PFSK-1 (cell line): ENCODE measurements around the gene FCGR2B.

Experiments used
- FOXP2 ChIP-seq: optimal IDR thresholded peaks from 2 replicates; pipeline ENCODE3; 2011; ENCODE audit warnings: borderline replicate concordance, control low read depth, inconsistent platforms; ENCODE audit not compliant: insufficient read depth; ENCODE audit errors: extremely low read length, extremely low read depth
- POLR2AphosphoS5 ChIP-seq: IDR thresholded peaks from 2 replicates; pipeline ENCODE4 v1.6.1; 2012; ENCODE audit warnings: low read depth, mild to moderate bottlenecking, control low read depth, low read length, moderate library complexity
- REST ChIP-seq, 2 experiments: IDR thresholded peaks; 2 replicates each; pipeline versions ENCODE4 v1.6.1 to v1.8.0; 2011 to 2012; ENCODE audit warnings: low read depth in 2 of 2, low read length in 2 of 2, control low read depth in 1 of 2, inconsistent platforms in 1 of 2, mild to moderate bottlenecking in 1 of 2, moderate library complexity in 1 of 2; ENCODE audit not compliant: insufficient read depth in 1 of 2
- SIN3A ChIP-seq: IDR thresholded peaks from 2 replicates; pipeline ENCODE4 v1.6.1; 2012; ENCODE audit warnings: mild to moderate bottlenecking, low read length, moderate library complexity, borderline replicate concordance; ENCODE audit not compliant: insufficient read depth
- TAF1 ChIP-seq: IDR thresholded peaks from 2 replicates; pipeline ENCODE4 v1.6.1; 2012; ENCODE audit warnings: low read length, control low read depth, borderline replicate concordance; ENCODE audit not compliant: insufficient read depth

Gene FCGR2B

GRCh38 chr1:161725908-161726472 is 63.0 kb downstream of the FCGR2B start:
- TF ChIP-seq TAF1, result 0 out of 2 replicates have a peak, but pooled peaks have one; percentile 38
- peak; percentile 37 for TF ChIP-seq POLR2AphosphoS5
- TF ChIP-seq FOXP2, result no peak
- TF ChIP-seq SIN3A, result no peak
- TF ChIP-seq REST (IDR thresholded peaks at IDR 0.05; ENCODE audit: insufficient read depth in 1 of 2, low read depth in 2 of 2, low read length in 2 of 2), result no peak

GRCh38 chr1:161726473-161727255 is 63.7 kb downstream of the FCGR2B start:
- TF ChIP-seq TAF1 (peak; percentile 80; the same call in 1 of the 2 replicates), REST (IDR thresholded peaks at IDR 0.05; ENCODE audit: insufficient read depth in 1 of 2, low read depth in 2 of 2, low read length in 2 of 2) (peak in 1 of 2 experiments; percentile 48; a peak in 1 of 4 replicates), FOXP2 (peak; percentile 85), POLR2AphosphoS5 (peak; percentile 83; the same call in 1 of the 2 replicates), SIN3A (no peak; the same call in 1 of the 2 replicates)

DNA sequence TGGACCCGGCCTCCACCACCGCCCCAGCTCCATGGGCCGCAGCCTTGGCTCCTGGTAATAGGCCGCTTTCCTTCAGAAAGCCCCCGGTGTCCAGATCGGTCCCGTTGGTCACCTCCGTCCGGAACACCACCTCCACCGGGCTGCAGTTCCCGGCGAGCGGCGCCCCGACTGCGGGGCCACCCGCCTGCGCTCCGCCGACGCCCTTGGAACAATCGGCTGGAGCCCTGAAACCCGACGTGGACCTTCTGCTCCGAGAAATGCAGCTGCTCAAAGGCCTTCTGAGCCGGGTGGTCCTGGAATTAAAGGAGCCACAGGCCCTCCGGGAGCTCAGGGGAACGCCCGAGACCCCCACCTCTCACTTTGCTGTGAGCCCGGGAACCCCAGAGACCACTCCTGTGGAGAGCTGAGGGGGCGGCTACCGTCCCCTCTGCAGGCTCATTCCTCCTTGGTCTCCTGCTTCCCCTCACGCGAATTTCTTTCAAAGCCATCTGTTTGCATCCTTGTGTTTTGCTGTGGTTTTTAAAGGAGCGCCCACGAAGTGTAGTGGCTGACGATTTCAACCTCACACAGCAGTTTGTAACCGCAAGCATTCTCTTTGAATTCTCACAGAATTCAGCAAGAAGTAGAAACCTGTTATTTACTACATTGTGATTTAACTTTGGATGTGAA is 64.4 kb downstream of the FCGR2B start:
- TF ChIP-seq FOXP2 (no peak), POLR2AphosphoS5 (peak; percentile 61; the same call in 1 of the 2 replicates)
